BJ (cell line): ENCODE measurements around the gene ABCC9. TPM values are rescaled to one million over a fixed set of nuclear protein-coding genes. Genes with fewer than 3 reads are reported as not detected.

Experiments
- CTCF ChIA-PET: fragments of 350-600 bp; formaldehyde crosslinking; extraction: SDS; loops from one replicate; lab custom pipeline; 2021; ENCODE audit warnings: antibody characterized with exemption, inconsistent platforms; lab: Yijun Ruan, JAX
- POLR2A ChIA-PET: fragments of 300-600 bp; sonication (Branson Sonifier 250); formaldehyde crosslinking; extraction: SDS; loops from one replicate; lab custom pipeline; 2021; ENCODE audit warnings: antibody characterized with exemption; lab: Charles Lee
- DNase-seq: peaks from one replicate; pipeline ENCODE4 v3.0.0-alpha.2; 2011; ENCODE audit warnings: low read depth
- H3K27me3 ChIP-seq: 2 replicates; pipeline ENCODE4 v1.6.0; 2011; ENCODE audit warnings: low read length; ENCODE audit not compliant: control insufficient read depth, insufficient read depth
- H3K36me3 ChIP-seq: 2 replicates; pipeline ENCODE4 v1.5.1; 2011; ENCODE audit warnings: low read length; ENCODE audit not compliant: control insufficient read depth, insufficient read depth
- H3K4me3 ChIP-seq: 2 replicates; pipeline ENCODE4 v1.5.1; 2011; ENCODE audit warnings: low read depth, mild to moderate bottlenecking, control low read depth, low read length
- polyA minus RNA-seq: library from RNA; depleted of rRNA, polyadenylated mRNA; stranded (reverse); fragments of >200 nt; gene quantifications from 2 replicates; pipeline ENCODE4 v1.2.3, GENCODE V29; 2011; rRNA and poly(A)+ RNA removed
- polyA plus RNA-seq: library from polyadenylated mRNA; depleted of rRNA; stranded (reverse); fragments of >200 nt; gene quantifications from 2 replicates; pipeline ENCODE4 v1.2.3, GENCODE V29; 2011; rRNA removed
- TF ChIP-seq, protein P1 (sequence below): IDR thresholded peaks from 2 replicates; pipeline ENCODE4 v1.5.1; 2011; ENCODE audit warnings: low read depth, mild to moderate bottlenecking, control low read depth, inconsistent platforms, low read length, moderate library complexity; ENCODE audit not compliant: insufficient read depth

The ABCC9 gene
- polyA plus RNA-seq (5.9 and 9.4 TPM in 2 replicates), polyA minus RNA-seq (8.6 and 9.2 TPM in 2 replicates)

DNA sequence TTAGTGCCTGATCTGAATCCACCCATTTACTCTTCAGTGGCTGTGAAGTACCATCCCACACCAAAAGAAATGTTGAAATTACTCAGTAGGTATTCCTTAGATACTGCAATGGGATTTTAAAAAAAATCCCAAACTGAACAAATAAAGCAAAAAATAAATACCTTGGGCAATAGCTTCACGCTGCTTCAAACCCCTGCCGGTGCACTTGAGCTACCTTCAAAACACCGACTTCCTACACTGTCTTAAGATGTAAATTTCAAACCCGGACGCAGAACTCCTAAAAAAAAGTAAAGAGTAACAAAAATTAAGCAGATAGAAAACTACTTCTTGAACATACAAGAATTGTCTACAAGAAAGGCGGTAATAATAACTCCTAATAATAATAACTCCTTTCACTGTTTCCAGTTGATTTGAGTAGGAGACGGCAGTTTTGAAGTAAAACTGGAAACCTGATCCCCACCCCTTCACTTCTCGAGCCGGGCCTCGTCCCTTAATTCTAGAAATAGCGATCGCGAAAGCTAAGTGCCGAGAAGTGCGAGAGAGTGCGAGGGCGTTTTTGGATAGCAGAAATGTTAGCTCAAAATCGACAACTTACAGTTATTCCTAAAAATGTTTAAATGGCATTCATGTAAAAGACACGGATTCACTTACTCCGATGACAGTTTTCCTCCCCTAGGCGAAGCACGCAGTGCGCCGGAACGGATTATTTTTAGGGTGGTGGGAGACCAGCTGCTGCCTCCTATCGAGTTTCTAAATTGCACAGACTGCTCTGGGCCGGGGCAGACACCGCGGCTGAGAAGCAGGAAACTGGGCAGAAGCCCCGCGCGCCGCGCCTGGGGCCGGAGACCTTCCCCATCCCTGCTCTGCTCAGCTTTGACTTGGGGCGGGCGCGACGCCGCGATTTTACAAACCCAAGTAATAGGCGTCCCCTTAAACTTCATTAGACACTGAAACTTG is at the start of gene ABCC9:
Gene ABCC9 (minus strand): TSS at position 878 of the 957 bp plus-strand sequence. CDS start 4,752 bp downstream, outside the sequence.
- Histone ChIP-seq H3K27me3 (no peaks in the 10 kb centered on the region), H3K4me3 (peak within 1 kb of the TSS; percentile 51), H3K36me3 (no peaks in the 10 kb centered on the region)
- ChIA-PET POLR2A (interaction anchor here (0.6 kb wide), 1 partner anchor 30 kb away, joined by 3 read pairs; no protein-coding TSS in a partner anchor), CTCF (interaction anchor here (0.9 to 2.1 kb wide), 4 partner anchors 14 to 168 kb away, joined by 3 to 9 read pairs (median 4); no protein-coding TSS in a partner anchor)
- no peak for DNase-seq
- TF ChIP-seq, protein P1, sequence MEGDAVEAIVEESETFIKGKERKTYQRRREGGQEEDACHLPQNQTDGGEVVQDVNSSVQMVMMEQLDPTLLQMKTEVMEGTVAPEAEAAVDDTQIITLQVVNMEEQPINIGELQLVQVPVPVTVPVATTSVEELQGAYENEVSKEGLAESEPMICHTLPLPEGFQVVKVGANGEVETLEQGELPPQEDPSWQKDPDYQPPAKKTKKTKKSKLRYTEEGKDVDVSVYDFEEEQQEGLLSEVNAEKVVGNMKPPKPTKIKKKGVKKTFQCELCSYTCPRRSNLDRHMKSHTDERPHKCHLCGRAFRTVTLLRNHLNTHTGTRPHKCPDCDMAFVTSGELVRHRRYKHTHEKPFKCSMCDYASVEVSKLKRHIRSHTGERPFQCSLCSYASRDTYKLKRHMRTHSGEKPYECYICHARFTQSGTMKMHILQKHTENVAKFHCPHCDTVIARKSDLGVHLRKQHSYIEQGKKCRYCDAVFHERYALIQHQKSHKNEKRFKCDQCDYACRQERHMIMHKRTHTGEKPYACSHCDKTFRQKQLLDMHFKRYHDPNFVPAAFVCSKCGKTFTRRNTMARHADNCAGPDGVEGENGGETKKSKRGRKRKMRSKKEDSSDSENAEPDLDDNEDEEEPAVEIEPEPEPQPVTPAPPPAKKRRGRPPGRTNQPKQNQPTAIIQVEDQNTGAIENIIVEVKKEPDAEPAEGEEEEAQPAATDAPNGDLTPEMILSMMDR, result 0 out of 2 replicates have a peak, but pooled peaks have one; percentile 2

DNA sequence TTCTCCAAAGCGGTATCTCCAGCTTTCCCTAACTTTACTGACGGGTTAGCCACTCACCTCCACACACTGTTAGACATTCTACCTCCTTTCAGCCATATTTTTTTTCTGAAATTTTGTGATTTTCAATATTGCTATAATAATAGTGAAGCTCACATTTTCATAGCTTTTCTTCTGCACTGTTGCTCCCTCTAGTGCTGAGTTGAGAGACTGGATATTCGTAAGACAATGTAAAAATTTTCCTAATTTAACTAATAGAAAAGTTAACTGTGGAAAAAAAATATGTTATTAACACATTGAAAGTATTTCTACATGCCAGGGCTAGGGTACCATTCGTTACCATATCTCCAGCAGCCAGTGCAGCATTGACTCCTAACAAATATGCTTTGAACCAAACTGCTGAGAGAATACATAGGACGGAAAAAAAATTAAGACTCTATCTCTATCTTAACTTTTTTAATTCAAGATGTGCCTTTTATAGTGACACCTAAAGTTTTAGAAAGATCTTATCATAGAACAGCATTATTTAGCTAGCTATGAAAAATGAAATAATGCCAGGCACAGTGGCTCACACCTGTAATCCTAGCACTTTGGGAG is 48.7 kb upstream of the ABCC9 start:
- Histone ChIP-seq H3K4me3 (no peak overlapping the region), H3K27me3 (no peaks in the 10 kb centered on the region), H3K36me3 (no peaks in the 10 kb centered on the region)
- ChIA-PET POLR2A (interaction anchor here (0.6 kb wide), 1 partner anchor 292 kb away, joined by 3 read pairs; no protein-coding TSS in a partner anchor), CTCF (interaction anchor here (0.6 to 4.9 kb wide), 15 partner anchors 8 to 416 kb away, joined by 3 to 103 read pairs (median 4); partner anchors contain the start of gene ABCC9)
- TF ChIP-seq, protein P1, result peak; percentile 59
- no peak for DNase-seq

DNA sequence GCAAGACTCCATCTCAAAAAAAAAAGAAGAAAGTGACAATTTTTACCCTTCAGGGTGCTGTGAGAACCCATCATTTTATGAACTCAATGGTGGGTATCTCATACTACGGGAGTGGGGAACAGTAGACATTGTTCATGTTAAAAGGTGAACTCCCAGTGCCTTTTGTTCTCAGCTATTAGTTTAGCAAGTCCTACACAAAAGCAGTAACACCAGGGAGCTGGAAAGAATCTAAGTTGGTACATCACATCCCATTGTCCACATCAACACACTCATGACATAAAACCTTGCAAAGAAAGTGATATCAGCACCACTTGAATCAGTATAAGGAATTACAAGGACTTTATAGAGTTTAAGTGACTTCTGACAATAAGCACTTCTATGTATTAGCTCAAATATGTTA is 47.4 kb upstream of the ABCC9 start:
- CTCF ChIA-PET, result interaction anchor here (0.5 to 4.9 kb wide), 6 partner anchors 10 to 291 kb away, joined by 3 to 103 read pairs (median 3); no protein-coding TSS in a partner anchor
- Histone ChIP-seq H3K4me3 (no peak overlapping the region), H3K27me3 (no peaks in the 10 kb centered on the region), H3K36me3 (no peaks in the 10 kb centered on the region)
- POLR2A ChIA-PET, result interaction anchor here (0.5 kb wide), 1 partner anchor 214 kb away, joined by 7 read pairs; the partner anchor contains the start of gene KCNJ8
- DNase-seq, result no peak
- TF ChIP-seq, protein P1, result no peak

DNA sequence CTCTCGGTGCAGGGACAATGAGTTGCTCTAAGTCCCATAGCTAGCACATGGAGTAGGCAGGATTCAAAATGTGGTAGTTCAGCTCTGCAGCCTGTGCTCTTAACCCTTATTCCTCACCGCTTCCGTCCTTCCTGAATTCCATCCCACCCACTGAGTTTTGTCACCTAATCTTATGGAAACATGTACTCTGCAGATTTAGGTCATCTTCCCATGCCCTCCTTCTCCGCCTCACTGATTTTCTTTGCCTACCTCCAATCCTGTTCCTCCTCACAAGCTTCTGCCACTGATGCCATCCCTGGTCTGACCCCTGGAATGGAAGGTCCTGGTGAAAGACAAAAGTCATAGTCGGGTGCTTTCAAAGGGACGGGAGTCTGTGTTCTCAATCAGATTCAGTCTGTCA is 46.5 kb upstream of the ABCC9 start:
- CTCF ChIA-PET, result interaction anchor here (1.1 to 2.4 kb wide), 3 partner anchors 9 to 277 kb away, joined by 3 to 9 read pairs (median 3); no protein-coding TSS in a partner anchor
- TF ChIP-seq, protein P1, result no peak
- Histone ChIP-seq H3K4me3 (no peak overlapping the region), H3K27me3 (no peaks in the 10 kb centered on the region), H3K36me3 (no peaks in the 10 kb centered on the region)
- DNase-seq, result no peak
- POLR2A ChIA-PET, result no interaction called here
